Keratinocyte (primary cell): ENCODE results near the gene TTC13. TPM values are rescaled to one million over a fixed set of nuclear protein-coding genes. Genes with fewer than 3 reads are reported as not detected.

ENCODE experiments used
- DNase-seq: peaks from one replicate; pipeline ENCODE4 v3.0.0-alpha.2; 2011; ENCODE audit warnings: low read depth, missing footprints, low spot score
- FAIRE-seq: peaks from 2 replicates; lab custom pipeline; 2011; peaks lifted over from hg19 to GRCh38; lab: Jason Lieb, UNC
- H2AFZ ChIP-seq: 2 replicates; pipeline ENCODE4 v1.6.0; 2012; ENCODE audit warnings: low read length, control low read depth, inconsistent platforms; ENCODE audit not compliant: control insufficient read depth
- H3K27ac ChIP-seq: 2 replicates; pipeline ENCODE4 v1.5.1; 2011; ENCODE audit warnings: low read length; ENCODE audit not compliant: control insufficient read depth, insufficient read depth
- H3K27me3 ChIP-seq: 3 replicates; pipeline ENCODE4 v1.6.0; 2011; ENCODE audit warnings: low read length; ENCODE audit not compliant: control insufficient read depth, insufficient read depth; ENCODE audit errors: extremely low read depth
- H3K36me3 ChIP-seq, 2 experiments: 2 replicates in 1 of 2; 3 replicates in 1 of 2; pipeline ENCODE4 v1.5.1; 2011; ENCODE audit warnings: low read length in 2 of 2, mild to moderate bottlenecking in 1 of 2; ENCODE audit not compliant: control insufficient read depth in 2 of 2, insufficient read depth in 2 of 2; ENCODE audit errors: extremely low read depth in 1 of 2
- H3K4me1 ChIP-seq: 3 replicates; pipeline ENCODE4 v1.5.1; 2011; ENCODE audit warnings: low read length; ENCODE audit not compliant: control insufficient read depth, insufficient read depth; ENCODE audit errors: extremely low read depth
- H3K4me2 ChIP-seq: 3 replicates; pipeline ENCODE4 v1.6.0; 2011; ENCODE audit warnings: low read depth, low read length; ENCODE audit not compliant: control insufficient read depth, insufficient read depth; ENCODE audit errors: extremely low read depth
- H3K4me3 ChIP-seq, 3 experiments: fragments of 200-600 bp in 1 of 3; sonication (generic) in 1 of 3; 2 replicates in 2 of 3; 3 replicates in 1 of 3; pipeline ENCODE4 v1.5.1; 2011 to 2016; ENCODE audit warnings: low read length in 3 of 3, mild to moderate bottlenecking in 3 of 3, control low read depth in 2 of 3, inconsistent platforms in 1 of 3, low read depth in 1 of 3, mixed read lengths in 1 of 3, mixed run types in 1 of 3, moderate library complexity in 1 of 3; ENCODE audit not compliant: control insufficient read depth in 2 of 3, insufficient read depth in 2 of 3; ENCODE audit errors: extremely low read depth in 1 of 3
- H3K79me2 ChIP-seq: 2 replicates; pipeline ENCODE4 v1.6.0; 2012; ENCODE audit warnings: low read length; ENCODE audit not compliant: control insufficient read depth, insufficient read depth
- H3K9ac ChIP-seq: 3 replicates; pipeline ENCODE4 v1.6.0; 2011; ENCODE audit warnings: low read length; ENCODE audit not compliant: control insufficient read depth, insufficient read depth; ENCODE audit errors: extremely low read depth
- H3K9me1 ChIP-seq: 3 replicates; pipeline ENCODE4 v1.6.0; 2011; ENCODE audit warnings: low read length; ENCODE audit not compliant: control insufficient read depth, insufficient read depth; ENCODE audit errors: extremely low read depth
- H3K9me3 ChIP-seq: 2 replicates; pipeline ENCODE4 v1.5.1; 2012; ENCODE audit warnings: low read depth, low read length; ENCODE audit not compliant: control insufficient read depth
- H4K20me1 ChIP-seq: 3 replicates; pipeline ENCODE4 v1.6.0; 2011; ENCODE audit warnings: low read length; ENCODE audit not compliant: control insufficient read depth, insufficient read depth; ENCODE audit errors: extremely low read depth
- CTCF ChIP-seq, 3 experiments: IDR thresholded peaks in 1 of 3; conservative IDR thresholded peaks in 1 of 3; optimal IDR thresholded peaks in 1 of 3; 2 replicates in 2 of 3; 3 replicates in 1 of 3; pipeline versions ENCODE3 to v1.5.1; 2011; ENCODE audit warnings: low read length in 3 of 3, mild to moderate bottlenecking in 3 of 3, moderate library complexity in 2 of 3, control low read depth in 1 of 3, inconsistent platforms in 1 of 3; ENCODE audit not compliant: insufficient read depth in 2 of 3; ENCODE audit errors: extremely low read depth in 1 of 3
- EZH2 ChIP-seq: IDR thresholded peaks from one replicate; pipeline ENCODE4 v1.6.1; 2012; ENCODE audit warnings: inconsistent platforms, mild to moderate bottlenecking, low read length, moderate library complexity
- dilution Hi-C: fragments of 300-500 bp; cut with MboI; formaldehyde crosslinking; loops from one replicate; pipeline ENCODE4 v1.7.0; 2020; ENCODE audit warnings: low sequenced_read_pairs; ENCODE audit not compliant: extremely low pct_ligation_motif_present
- polyA plus RNA-seq, 5 experiments: library from polyadenylated mRNA; depleted of rRNA in 3 of 5; stranded (reverse) in 3 of 5; stranded (forward) in 1 of 5; unstranded in 1 of 5; fragments of >200 nt; gene quantifications; 1 replicate in 1 of 5; 2 replicates in 3 of 5; 3 replicates in 1 of 5; pipeline versions ENCODE4 v1.2.1 to v1.2.3, GENCODE V29; 2011 to 2012; ENCODE audit warnings: missing spikeins in 2 of 5, low read depth in 1 of 5, low replicate concordance in 1 of 5

Gene TTC13
- polyA plus RNA-seq, 1 donor (not counting 4 experiments of a cell fraction or from before 2014, with no cell fraction given): 8.3 TPM

- Histone ChIP-seq H4K20me1 (no peaks in the 10 kb centered on the region), H3K27me3 (no peaks in the 10 kb centered on the region), H3K4me1 (no peaks in the 10 kb centered on the region), H3K36me3 (no peaks in the 10 kb centered on the region), H3K4me2 (no peak overlapping the region), H3K9ac (no peak overlapping the region), H3K9me1 (no peaks in the 10 kb centered on the region), H3K79me2 (no peaks in the 10 kb centered on the region), H3K4me3 (no peak overlapping the region), H2AFZ (no peak overlapping the region), H3K9me3 (no peaks in the 10 kb centered on the region), H3K27ac (no peak overlapping the region)
- TF ChIP-seq EZH2 (no peak), CTCF (optimal IDR thresholded peaks at IDR 0.05 in 1 of 3, IDR thresholded peaks at IDR 0.05 in 1 of 3, conservative IDR thresholded peaks at IDR 0.05 in 1 of 3; ENCODE audit: extremely low read depth in 1 of 3, insufficient read depth in 2 of 3, low read length in 3 of 3) (no peak)
- DNase-seq (no peak), FAIRE-seq (no peak)
- dilution Hi-C loops: no loop called here
Observed at GRCh38 chr1:230966358-230966873, 12.2 kb downstream of the TTC13 start.

- no peak overlapping the region for H3K4me2 ChIP-seq
- H3K79me2 ChIP-seq: no peaks in the 10 kb centered on the region
- H4K20me1 ChIP-seq: no peaks in the 10 kb centered on the region
- no peaks in the 10 kb centered on the region for H3K4me1 ChIP-seq
- no peaks in the 10 kb centered on the region for H3K27me3 ChIP-seq
- H3K9me3 ChIP-seq: no peaks in the 10 kb centered on the region
- H3K9me1 ChIP-seq: no peaks in the 10 kb centered on the region
- no peak for TF ChIP-seq CTCF (optimal IDR thresholded peaks at IDR 0.05 in 1 of 3, IDR thresholded peaks at IDR 0.05 in 1 of 3, conservative IDR thresholded peaks at IDR 0.05 in 1 of 3; ENCODE audit: extremely low read depth in 1 of 3, insufficient read depth in 2 of 3, low read length in 3 of 3)
- no peak for TF ChIP-seq EZH2
- no peak overlapping the region for H3K9ac ChIP-seq
- H3K36me3 ChIP-seq: no peaks in the 10 kb centered on the region
- H2AFZ ChIP-seq: no peak overlapping the region
- no peak for DNase-seq
- H3K27ac ChIP-seq: no peak overlapping the region
- dilution Hi-C loops: no loop called here
- no peak overlapping the region for H3K4me3 ChIP-seq
- FAIRE-seq: no peak
Observed at GRCh38 chr1:230965535-230965934, 13.1 kb downstream of the TTC13 start.
